ENCODE results near the gene LPP.

LPP gene

GRCh38 chr3:188473591-188474288, 319.8 kb downstream of the LPP start:
- no peak for DNase-seq (ENCODE audit: low read depth)

- no peak for DNase-seq (ENCODE audit: low read depth)
Observed at GRCh38 chr3:188476935-188477334, 323.0 kb downstream of the LPP start.

GRCh38 chr3:188480011-188480410, 326.1 kb downstream of the LPP start:
- no peak for DNase-seq (ENCODE audit: low read depth)

- DNase-seq (ENCODE audit: low read depth): no peak
Observed at GRCh38 chr3:188482929-188483328, 329.0 kb downstream of the LPP start.

GRCh38 chr3:188486126-188486525, 332.2 kb downstream of the LPP start:
- peak; percentile 65 for DNase-seq (ENCODE audit: low read depth)

- no peak for DNase-seq (ENCODE audit: low read depth)
Observed at GRCh38 chr3:188486952-188487351, 333.0 kb downstream of the LPP start.

- DNase-seq (ENCODE audit: low read depth): no peak
Observed at GRCh38 chr3:188487652-188488051, 333.7 kb downstream of the LPP start.

GRCh38 chr3:188488801-188489200, 334.8 kb downstream of the LPP start:
- DNase-seq (ENCODE audit: low read depth): no peak

GRCh38 chr3:188489639-188490405, 335.9 kb downstream of the LPP start:
- peak; percentile 73 for DNase-seq (ENCODE audit: low read depth)

- DNase-seq (ENCODE audit: low read depth): no peak
Observed at GRCh38 chr3:188490416-188490815, 336.5 kb downstream of the LPP start.

GRCh38 chr3:188491276-188491687, 337.3 kb downstream of the LPP start:
- peak; percentile 64 for DNase-seq (ENCODE audit: low read depth)

- no peak for DNase-seq (ENCODE audit: low read depth)
Observed at GRCh38 chr3:188496390-188496789, 342.4 kb downstream of the LPP start.

- peak; percentile 72 for DNase-seq (ENCODE audit: low read depth)
Observed at GRCh38 chr3:188497021-188497420, 343.1 kb downstream of the LPP start.

- no peak for DNase-seq (ENCODE audit: low read depth)
Observed at GRCh38 chr3:188503647-188504046, 349.7 kb downstream of the LPP start.

GRCh38 chr3:188505151-188505550, 351.2 kb downstream of the LPP start:
- no peak for DNase-seq (ENCODE audit: low read depth)

GRCh38 chr3:188505911-188506310, 352.0 kb downstream of the LPP start:
- no peak for DNase-seq (ENCODE audit: low read depth)

GRCh38 chr3:188506446-188506845, 352.5 kb downstream of the LPP start:
- DNase-seq (ENCODE audit: low read depth): no peak

- DNase-seq (ENCODE audit: low read depth): peak; percentile 66
Observed at GRCh38 chr3:188507244-188507720, 353.3 kb downstream of the LPP start.

- DNase-seq (ENCODE audit: low read depth): no peak
Observed at GRCh38 chr3:188508454-188508853, 354.5 kb downstream of the LPP start.

GRCh38 chr3:188509316-188509715, 355.4 kb downstream of the LPP start:
- DNase-seq (ENCODE audit: low read depth): no peak

- peak; percentile 47 for DNase-seq (ENCODE audit: low read depth)
Observed at GRCh38 chr3:188510366-188510765, 356.4 kb downstream of the LPP start.

- no peak for DNase-seq (ENCODE audit: low read depth)
Observed at GRCh38 chr3:188513662-188514328, 359.8 kb downstream of the LPP start.

GRCh38 chr3:188516515-188516914, 362.6 kb downstream of the LPP start:
- DNase-seq (ENCODE audit: low read depth): no peak

Measured in ELR (cell line).